MM.1S (cell line): ENCODE measurements around the gene NEK11.
"Not testable (repeated sequence)": the region's sequence is repeated elsewhere in the genome, so short reads cannot be mapped to it uniquely, and the experiment has no call there.

Experiments used
- DNase-seq: peaks from one replicate; pipeline ENCODE4 v3.0.0-alpha.2; 2015
- H2AFZ ChIP-seq: fragments of 300-600 bp; sonication (generic); 2 replicates; pipeline ENCODE4 v1.6.0; 2016; ENCODE audit warnings: antibody characterized with exemption, low read length
- H3F3A ChIP-seq: fragments of 300-600 bp; sonication (generic); 2 replicates; pipeline ENCODE4 v1.6.1; 2016; ENCODE audit warnings: mild to moderate bottlenecking, antibody characterized with exemption, low read length, moderate library complexity, mixed read lengths; ENCODE audit not compliant: insufficient read depth
- H3K27ac ChIP-seq: fragments of 300-600 bp; sonication (generic); 2 replicates; pipeline ENCODE4 v1.5.1; 2016; ENCODE audit warnings: mild to moderate bottlenecking, low read length
- H3K27me3 ChIP-seq: fragments of 300-600 bp; sonication (generic); replicated peaks from 2 replicates; pipeline ENCODE4 v1.6.0; 2016; ENCODE audit warnings: low read length; ENCODE audit not compliant: insufficient read depth
- H3K36me3 ChIP-seq: fragments of 300-600 bp; sonication (generic); replicated peaks from 2 replicates; pipeline ENCODE4 v1.6.1; 2016; ENCODE audit warnings: mild to moderate bottlenecking, low read length, mixed read lengths; ENCODE audit not compliant: insufficient read depth
- H3K4me1 ChIP-seq: fragments of 300-600 bp; sonication (generic); 2 replicates; pipeline ENCODE4 v1.6.1; 2016; ENCODE audit warnings: low read length, mixed read lengths
- H3K4me2 ChIP-seq: fragments of 300-600 bp; sonication (generic); 2 replicates; pipeline ENCODE4 v1.6.0; 2016; ENCODE audit warnings: low read depth, low read length
- H3K4me3 ChIP-seq: fragments of 300-600 bp; sonication (generic); 2 replicates; pipeline ENCODE4 v1.5.1; 2016; ENCODE audit warnings: low read length, mixed read lengths
- H3K79me2 ChIP-seq: fragments of 300-600 bp; sonication (generic); 2 replicates; pipeline ENCODE4 v1.6.1; 2016; ENCODE audit warnings: mixed run types, low read length, mixed read lengths
- H3K9ac ChIP-seq: fragments of 300-600 bp; sonication (generic); 2 replicates; pipeline ENCODE4 v1.6.1; 2016; ENCODE audit warnings: low read length, mixed read lengths
- H3K9me2 ChIP-seq: fragments of 300-600 bp; sonication (generic); replicated peaks from 2 replicates; pipeline ENCODE4 v1.6.1; 2016; ENCODE audit warnings: mild to moderate bottlenecking, low read length, mixed read lengths; ENCODE audit not compliant: insufficient read depth
- H3K9me3 ChIP-seq: fragments of 300-600 bp; sonication (generic); replicated peaks from 2 replicates; pipeline ENCODE4 v1.6.1; 2016; ENCODE audit warnings: mild to moderate bottlenecking, low read length, mixed read lengths; ENCODE audit not compliant: insufficient read depth
- H4K20me1 ChIP-seq: fragments of 300-600 bp; sonication (generic); 2 replicates; pipeline ENCODE4 v1.6.1; 2016; ENCODE audit warnings: mild to moderate bottlenecking, low read length, moderate library complexity, mixed read lengths; ENCODE audit not compliant: insufficient read depth
- CTCF ChIP-seq: fragments of 300-600 bp; sonication (generic); IDR thresholded peaks from 2 replicates; pipeline ENCODE4 v1.5.1; 2016; ENCODE audit warnings: antibody characterized with exemption, low read length, mixed read lengths
- EZH2 ChIP-seq: fragments of 300-600 bp; sonication (generic); optimal IDR thresholded peaks from 2 replicates; pipeline ENCODE3; 2017; ENCODE audit warnings: low read depth, mild to moderate bottlenecking, antibody characterized with exemption, low read length, mixed read lengths
- EZH2phosphoT487 ChIP-seq: fragments of 300-600 bp; sonication (generic); IDR thresholded peaks from 2 replicates; pipeline ENCODE4 v1.6.1; 2018; ENCODE audit warnings: antibody characterized with exemption, low read length

NEK11 gene

GRCh38 chr3:131324923-131325322 is 298.2 kb downstream of the NEK11 start:
- Histone ChIP-seq H2AFZ (no peak overlapping the region), H3K79me2 (no peaks in the 10 kb centered on the region), H3K36me3 (no peaks in the 10 kb centered on the region), H3K4me1 (no peaks in the 10 kb centered on the region), H3F3A (no peaks in the 10 kb centered on the region), H3K9ac (no peak overlapping the region), H3K4me2 (no peak overlapping the region), H4K20me1 (no peaks in the 10 kb centered on the region), H3K27me3 (no peaks in the 10 kb centered on the region), H3K4me3 (no peak overlapping the region), H3K27ac (no peak overlapping the region), H3K9me3 (no peaks in the 10 kb centered on the region), H3K9me2 (no peaks in the 10 kb centered on the region)
- DNase-seq: no peak
- TF ChIP-seq EZH2phosphoT487 (no peak), EZH2 (no peak), CTCF (no peak)

DNA sequence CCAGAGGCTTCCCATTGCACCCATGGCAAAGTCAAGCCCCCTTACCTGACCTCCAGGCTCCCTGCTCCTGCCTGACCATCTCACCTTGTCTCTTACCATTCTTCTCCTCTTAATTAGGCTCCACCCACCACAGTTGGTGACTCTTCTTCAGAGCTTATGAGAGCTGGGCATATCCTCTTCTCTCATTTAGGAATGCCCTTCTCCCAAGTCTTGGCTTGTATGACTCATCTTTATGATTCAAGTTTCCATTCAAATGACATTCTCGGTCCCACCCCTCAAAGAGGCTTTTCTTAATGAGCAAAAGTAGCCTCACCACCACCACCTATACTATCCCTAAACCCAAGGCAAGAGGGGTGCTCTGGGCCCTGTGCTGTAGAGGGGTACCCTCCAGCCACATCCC is 299.6 kb downstream of the NEK11 start:
- no peak for DNase-seq
- H3K27me3 ChIP-seq: no peaks in the 10 kb centered on the region
- no peak overlapping the region for H3K4me3 ChIP-seq
- H3K27ac ChIP-seq: no peak overlapping the region
- H3F3A ChIP-seq: no peaks in the 10 kb centered on the region
- no peaks in the 10 kb centered on the region for H3K36me3 ChIP-seq
- no peak overlapping the region for H2AFZ ChIP-seq
- no peaks in the 10 kb centered on the region for H3K9me3 ChIP-seq
- no peaks in the 10 kb centered on the region for H3K79me2 ChIP-seq
- TF ChIP-seq EZH2 (no peak), CTCF (no peak), EZH2phosphoT487 (no peak)
- 0 out of 2 replicates have a peak, but pooled peaks cover 4% of the 10 kb centered on the region for H3K4me1 ChIP-seq
- no peaks in the 10 kb centered on the region for H3K9me2 ChIP-seq
- H3K9ac ChIP-seq: no peak overlapping the region
- no peak overlapping the region for H3K4me2 ChIP-seq
- no peaks in the 10 kb centered on the region for H4K20me1 ChIP-seq

GRCh38 chr3:131328721-131329120 is 302.0 kb downstream of the NEK11 start:
- Histone ChIP-seq H3K4me1 (0 out of 2 replicates have a peak, but pooled peaks cover 4% of the 10 kb centered on the region), H3K9me3 (no peaks in the 10 kb centered on the region), H3K27ac (no peak overlapping the region), H3K4me2 (no peak overlapping the region), H3K9ac (no peak overlapping the region), H3K79me2 (no peaks in the 10 kb centered on the region), H3K27me3 (no peaks in the 10 kb centered on the region), H3K4me3 (no peak overlapping the region), H2AFZ (no peak overlapping the region), H4K20me1 (no peaks in the 10 kb centered on the region), H3K36me3 (no peaks in the 10 kb centered on the region), H3F3A (no peaks in the 10 kb centered on the region), H3K9me2 (no peaks in the 10 kb centered on the region)
- TF ChIP-seq EZH2phosphoT487: no peak
- no peak for TF ChIP-seq EZH2
- no peak for DNase-seq

- Histone ChIP-seq H3K4me3 (no peak overlapping the region), H3K9me3 (no peaks in the 10 kb centered on the region), H4K20me1 (no peaks in the 10 kb centered on the region), H3K27me3 (no peaks in the 10 kb centered on the region), H3K36me3 (no peaks in the 10 kb centered on the region), H3K4me1 (0 out of 2 replicates have a peak, but pooled peaks cover 4% of the 10 kb centered on the region), H3F3A (no peaks in the 10 kb centered on the region), H2AFZ (no peak overlapping the region), H3K4me2 (peak overlapping the region; percentile 14), H3K9me2 (no peaks in the 10 kb centered on the region), H3K9ac (no peak overlapping the region), H3K27ac (no peak overlapping the region), H3K79me2 (no peaks in the 10 kb centered on the region)
- no peak for TF ChIP-seq CTCF
- TF ChIP-seq EZH2phosphoT487: no peak
- no peak for TF ChIP-seq EZH2
- peak; percentile 14 for DNase-seq
Observed at GRCh38 chr3:131329774-131330173, 303.1 kb downstream of the NEK11 start.

DNA sequence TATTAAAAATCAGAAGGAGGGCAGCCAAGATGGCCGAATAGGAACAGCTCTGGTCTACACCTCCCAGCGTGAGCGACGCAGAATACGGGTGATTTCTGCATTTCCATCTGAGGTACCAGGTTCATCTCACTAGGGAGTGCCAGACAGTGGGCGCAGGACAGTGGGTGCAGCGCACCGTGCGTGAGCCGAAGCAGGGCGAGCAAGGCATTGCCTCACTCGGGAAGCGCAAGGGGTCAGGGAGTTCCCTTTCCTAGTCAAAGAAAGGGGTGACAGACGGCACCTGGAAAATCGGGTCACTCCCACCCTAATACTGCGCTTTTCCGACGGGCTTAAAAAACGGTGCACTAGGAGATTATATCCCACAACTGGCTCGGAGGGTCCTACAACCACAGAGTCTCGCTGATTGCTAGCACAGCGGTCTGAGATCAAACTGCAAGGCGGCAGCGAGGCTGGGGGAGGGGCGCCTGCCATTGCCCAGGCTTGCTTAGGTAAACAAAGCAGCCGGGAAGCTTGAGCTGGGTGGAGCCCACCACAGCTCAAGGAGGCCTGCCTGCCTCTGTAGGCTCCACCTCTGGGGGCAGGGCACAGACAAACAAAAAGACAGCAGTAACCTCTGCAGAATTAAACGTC is 304.9 kb downstream of the NEK11 start:
- not testable (repeated sequence) for H3K79me2 ChIP-seq, H3K27me3 ChIP-seq, H4K20me1 ChIP-seq, H3K9ac ChIP-seq, DNase-seq, H3K9me2 ChIP-seq, H3K4me2 ChIP-seq, H3K36me3 ChIP-seq, H3K4me3 ChIP-seq, H3K27ac ChIP-seq, H2AFZ ChIP-seq, H3K4me1 ChIP-seq, H3F3A ChIP-seq, H3K9me3 ChIP-seq
